Right forelimb (tissue), 1 donor: ENCODE results near the gene KTN1.

Experiments used
- DNase-seq: peaks from one replicate; pipeline ENCODE4 v3.0.0-alpha.2; 2018

Gene KTN1

DNA sequence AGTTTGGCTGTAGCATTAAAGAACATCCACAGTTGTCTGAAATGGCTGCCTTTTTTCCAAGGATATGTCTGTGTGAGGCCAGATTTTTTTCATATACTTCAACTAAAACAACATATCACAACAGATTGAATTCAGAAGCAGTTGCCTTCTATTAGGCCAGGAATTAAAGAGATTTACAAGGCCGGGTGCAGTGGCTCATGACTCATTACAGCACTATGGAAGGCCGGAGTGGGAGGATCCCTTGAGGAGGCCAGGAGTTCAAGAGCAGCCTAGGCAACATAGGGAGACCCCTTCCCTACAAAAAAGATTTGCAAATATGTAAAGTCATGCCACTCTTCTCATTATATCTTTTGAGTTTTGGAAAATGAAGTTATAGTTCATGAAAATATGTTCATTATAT, 108.6 kb downstream of the KTN1 start:
- DNase-seq = no peak

DNA sequence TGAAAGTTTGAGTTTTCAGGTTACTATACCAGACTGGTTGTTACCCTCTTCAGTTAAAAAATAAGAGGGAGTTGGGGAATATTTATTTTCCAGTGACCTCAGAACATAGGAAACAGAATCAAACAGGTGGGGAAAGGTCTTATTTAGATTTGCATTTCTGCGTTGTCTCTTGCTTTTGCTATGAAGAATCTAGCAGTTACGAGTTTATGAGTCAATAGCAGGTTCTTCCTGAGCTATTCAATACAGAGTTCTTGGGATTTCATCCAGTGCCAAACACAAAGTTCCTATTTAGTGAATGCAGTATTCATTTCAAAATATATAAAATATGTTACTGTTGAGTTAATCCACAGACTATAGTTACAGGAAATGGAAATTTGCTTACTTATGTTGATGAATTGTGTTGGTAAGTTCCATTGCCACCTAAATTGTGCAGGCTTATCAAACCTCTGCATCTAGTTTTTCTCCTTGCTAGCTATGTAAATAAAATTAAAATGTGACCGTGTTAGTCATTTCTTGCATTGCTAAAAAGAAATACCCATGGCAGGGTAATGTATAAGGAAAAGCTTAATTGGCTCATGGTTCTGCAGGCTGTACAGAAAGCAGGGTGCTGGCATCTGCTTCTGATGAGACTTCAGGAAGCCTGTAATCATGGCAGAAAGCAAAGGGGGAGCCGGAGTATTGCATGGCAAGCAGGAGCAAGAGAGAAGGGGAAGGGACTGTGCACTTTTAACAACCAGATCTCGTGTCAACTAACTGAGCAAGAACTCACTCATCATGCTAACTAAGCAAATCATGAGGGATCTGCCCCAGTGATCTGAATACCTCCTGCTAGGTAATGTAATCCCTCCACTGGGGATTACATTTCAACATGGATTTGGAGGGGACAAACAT, 110.2 kb downstream of the KTN1 start:
- no peak for DNase-seq

DNA sequence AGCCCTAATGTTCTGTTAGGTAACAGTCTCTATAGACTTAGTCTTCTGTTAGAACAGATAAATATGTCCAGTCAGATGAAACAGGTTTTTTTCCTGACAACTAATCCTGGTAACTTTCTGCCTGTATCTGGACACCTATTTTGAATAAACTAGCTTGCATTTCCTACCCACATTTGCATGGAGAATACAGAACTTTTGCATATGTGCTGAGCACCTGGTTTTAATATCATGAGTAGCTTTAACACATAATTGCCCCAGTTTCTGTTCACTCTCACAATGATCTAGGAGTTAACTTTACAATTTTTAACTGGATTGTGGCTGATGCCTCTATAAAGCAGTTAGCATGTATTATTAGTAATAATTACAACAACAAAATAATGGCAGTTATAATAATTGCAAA, 111.7 kb downstream of the KTN1 start:
- no peak for DNase-seq

DNA sequence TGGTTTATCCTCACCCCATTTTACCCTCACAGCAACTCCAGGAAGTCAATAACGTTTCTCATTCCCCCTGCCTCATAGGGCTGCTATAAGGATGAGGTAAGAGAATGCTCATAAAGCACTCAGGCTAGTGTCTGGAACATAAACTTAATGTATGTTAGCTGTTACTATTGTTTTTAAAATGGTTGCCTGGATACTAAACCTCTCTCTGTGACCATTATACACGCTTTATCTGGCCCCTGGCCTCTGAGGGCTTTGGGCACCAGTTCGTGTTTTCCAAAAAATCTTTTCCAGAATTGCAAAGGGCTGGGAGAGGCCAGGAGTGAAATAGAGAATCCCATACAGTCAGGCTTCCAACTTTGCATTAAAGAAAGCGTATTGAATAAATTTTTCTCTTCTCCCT, 113.9 kb downstream of the KTN1 start:
- peak; percentile 56 for DNase-seq

DNA sequence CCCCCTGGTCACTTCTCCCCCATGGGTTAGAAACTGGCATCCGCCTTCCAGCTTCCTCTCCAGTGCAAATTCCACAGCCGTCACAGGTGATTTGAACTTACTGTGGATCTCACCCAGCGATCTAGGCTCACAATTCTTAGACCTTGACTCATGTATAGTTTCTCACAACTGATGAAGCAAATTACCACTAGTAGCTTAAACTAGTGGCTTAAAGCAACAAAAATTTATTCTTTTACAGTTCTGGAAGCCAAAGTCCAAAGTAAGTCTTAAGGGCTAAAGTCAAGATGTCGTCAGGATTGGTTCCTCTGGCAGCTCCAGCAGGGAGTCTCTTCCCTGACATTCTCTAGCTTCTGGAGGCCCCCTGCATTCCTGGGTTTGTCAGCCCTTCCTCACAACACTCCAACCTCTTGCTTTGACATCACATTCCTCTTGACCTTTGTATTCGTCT, 117.4 kb downstream of the KTN1 start:
- no peak for DNase-seq

DNA sequence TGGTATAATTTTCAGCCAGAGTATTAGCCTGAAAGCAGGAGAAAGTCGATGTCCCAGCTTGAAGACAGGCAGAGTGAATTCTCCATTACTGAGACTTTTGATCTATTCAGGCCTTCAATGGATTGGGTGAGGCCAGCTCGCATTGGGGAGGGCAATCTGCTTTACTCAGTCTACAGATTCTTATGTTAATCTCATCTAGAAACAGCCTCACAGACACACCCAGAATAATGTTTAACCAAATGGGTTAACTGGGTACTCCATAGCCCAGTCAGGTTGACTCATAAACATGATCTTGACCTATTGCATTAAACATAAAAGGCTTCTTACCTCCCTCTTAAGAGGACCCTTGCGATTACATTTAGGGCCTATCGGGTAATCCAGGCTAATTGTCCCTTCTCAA, 118.0 kb downstream of the KTN1 start:
- no peak for DNase-seq

DNA sequence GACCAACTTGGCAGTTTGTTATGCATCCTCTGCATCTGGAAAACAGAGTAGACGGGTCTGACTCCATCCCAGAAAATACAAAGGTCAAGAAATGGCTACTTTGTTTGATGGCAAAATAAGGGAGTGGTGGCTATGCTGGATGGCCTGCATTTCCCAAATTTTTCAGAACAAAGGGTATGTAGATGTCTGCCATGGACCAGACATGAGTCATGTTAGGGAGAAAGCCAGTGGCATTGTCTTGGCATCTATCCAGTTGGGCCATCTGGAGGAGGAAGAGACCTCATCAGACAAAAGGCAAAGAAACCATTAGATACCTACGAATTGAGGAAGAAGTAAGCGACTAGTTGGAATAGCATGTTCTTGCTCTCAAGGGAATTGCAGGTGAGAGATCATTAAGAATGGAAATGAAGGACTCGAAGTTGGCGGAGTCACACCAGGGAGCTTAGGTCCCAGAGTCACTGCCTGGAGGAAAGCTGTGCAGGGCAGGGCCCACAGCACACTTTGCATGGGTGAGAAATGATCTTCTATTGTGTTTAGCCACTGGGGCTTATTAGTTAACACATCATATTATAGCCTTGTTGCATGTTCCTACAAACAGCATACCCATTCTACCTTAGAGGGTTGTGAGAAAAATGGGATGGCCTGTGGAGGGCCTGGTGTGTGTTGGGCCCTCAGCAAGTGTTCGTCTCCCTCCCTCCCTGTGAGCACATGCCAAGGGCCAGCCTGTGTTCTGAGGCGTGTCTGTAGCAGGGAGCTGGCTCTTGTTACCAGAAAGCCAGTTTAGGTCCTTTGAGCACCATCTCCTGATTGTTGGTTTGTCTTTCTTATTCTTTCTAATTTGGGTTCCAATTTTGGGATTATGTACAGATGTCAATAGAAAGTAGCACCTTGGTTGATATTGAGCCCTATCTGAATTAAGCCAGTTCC, 119.4 kb downstream of the KTN1 start:
- DNase-seq = no peak

DNA sequence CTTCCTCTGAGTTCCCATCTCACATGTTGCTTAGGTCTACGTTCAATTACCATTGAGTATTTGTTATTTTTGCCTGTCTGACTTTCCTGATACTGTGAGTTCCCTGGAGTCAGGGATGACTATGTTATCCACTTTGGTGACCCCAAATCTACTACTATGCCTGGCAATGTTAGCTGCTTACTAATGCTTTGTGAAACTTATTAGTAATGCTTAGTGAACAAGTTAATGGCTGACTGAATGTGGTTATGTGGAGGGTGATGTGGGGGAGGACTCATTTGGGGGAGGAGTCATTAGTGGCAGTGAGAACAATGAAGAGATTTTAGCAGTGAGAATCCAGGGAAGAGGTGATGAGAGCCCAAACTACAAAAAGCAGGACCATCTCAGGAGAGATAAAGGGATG, 121.6 kb downstream of the KTN1 start:
- DNase-seq = no peak

DNA sequence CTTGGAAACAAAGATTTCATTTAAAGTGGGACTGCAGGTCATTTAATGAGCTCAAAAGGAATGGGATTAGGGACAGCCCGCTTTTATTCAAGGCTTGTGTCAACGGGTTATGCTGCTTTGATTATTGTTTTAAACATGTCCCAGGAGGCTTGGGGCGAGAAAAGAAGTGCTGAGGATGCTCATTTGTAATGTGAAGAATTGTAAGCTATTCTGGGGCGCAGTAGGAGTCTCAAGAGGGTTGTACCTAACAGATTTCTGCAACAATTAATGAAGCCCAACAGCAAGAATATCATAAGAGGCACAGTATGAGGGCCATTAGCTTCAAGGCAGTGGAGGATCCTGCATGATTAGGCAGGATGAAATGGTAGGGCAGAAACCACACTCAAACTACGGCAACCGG, 122.5 kb downstream of the KTN1 start:
- no peak for DNase-seq

DNA sequence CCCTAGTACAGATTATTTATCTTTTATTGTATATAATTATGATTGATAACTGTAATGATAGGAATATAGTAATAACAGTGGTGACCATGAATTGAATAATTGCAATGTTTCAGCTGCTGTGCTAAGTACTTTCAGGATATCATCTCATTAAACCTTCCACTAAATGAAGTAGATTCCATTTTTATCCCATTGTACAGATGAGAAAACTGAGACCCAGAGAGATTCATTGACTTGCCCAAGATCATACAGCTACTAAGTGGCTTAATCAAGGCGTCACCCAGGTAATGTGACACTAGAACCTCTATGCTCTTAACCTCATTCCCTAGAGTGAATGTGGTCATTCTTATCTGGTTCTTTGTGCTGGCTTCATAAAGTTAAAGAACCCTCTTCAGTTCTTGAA, 124.6 kb downstream of the KTN1 start:
- DNase-seq = no peak

DNA sequence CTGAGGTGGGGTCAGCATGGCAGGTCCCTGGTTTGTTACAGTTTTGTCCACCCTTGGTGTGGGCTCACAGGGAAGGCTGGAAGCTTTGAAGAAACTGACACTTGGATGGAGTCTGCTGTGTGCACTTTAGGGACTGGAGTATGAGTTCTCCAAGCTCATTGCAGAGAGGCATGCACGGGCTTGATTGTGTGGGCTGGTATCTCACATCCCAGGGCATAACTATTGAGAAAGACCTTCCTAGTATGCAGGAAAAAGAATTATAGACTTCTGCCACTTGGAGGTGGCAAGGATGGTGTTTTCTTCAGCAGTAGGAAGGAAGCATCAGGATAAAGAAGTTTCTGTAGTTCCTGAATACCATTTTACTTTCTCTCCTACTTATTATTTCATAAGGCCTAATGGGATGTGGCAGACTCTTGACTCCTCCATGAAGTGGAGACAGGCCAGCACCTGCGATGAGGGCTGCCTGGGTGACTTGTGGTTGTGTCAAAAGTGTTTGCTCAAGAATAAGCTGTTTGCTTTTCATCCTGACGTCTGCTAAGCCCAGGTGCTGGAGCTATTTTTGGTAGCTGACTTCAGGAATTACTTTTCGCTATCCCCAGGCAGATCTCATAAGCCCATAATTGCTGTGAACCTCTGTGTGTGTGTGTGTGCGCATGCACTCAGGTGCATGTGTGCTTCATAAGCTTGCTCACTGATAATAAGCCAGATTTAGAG, 125.8 kb downstream of the KTN1 start:
- no peak for DNase-seq

DNA sequence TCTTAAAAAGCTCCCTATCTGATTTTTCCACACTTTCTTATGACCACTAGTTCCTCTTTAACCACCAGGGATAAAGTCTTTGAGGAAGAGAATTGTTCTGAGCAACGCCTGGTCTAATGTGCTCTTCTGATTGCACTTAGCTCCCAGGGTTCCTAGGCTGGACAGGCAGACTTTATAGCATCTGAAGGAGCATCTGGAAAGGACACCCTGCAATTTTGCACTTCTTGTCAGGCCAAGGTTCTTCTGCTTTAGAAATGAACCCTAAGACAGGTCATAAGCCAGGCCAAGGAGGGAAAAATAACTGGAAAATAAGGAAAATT, 126.3 kb downstream of the KTN1 start:
- DNase-seq = no peak

DNA sequence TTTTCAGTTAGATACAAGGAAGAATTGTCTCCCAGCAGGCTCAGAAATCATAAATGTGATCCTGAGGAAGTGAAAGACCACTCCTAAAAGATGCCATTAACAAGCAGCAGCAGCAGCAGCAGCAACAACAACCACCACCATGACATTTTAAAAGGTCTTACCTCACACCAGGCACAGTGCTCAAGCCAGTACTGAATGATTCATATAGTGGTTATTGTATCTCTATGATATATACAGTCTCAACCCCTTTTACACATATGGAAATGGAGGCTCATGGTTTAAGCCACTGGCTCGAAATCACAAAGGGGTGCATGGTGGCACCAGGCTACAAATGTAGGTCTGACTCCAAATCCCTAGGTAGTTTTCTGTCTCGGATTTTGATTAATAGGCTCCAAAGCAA, 126.9 kb downstream of the KTN1 start:
- DNase-seq = no peak

DNA sequence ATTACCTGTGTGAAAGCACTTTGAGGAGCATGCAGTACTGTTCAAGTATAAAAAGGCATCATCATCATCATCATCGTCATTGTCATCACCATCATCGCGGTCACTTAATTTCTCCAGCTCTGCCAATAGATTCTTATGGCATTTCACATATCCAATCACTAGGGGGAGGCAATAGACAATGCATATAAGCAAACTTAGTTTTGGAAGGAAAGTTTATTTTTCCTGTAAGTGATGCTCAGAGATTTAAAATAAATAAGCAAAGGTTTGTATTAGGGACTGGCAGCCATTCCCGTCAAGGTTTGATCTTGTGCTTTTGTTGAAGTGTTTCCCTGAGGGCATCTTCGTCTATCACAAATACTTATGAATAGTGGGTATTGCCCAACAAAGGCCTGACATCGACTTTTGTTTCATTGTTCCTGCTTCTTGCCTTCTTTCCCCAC, 127.4 kb downstream of the KTN1 start:
- no peak for DNase-seq

DNA sequence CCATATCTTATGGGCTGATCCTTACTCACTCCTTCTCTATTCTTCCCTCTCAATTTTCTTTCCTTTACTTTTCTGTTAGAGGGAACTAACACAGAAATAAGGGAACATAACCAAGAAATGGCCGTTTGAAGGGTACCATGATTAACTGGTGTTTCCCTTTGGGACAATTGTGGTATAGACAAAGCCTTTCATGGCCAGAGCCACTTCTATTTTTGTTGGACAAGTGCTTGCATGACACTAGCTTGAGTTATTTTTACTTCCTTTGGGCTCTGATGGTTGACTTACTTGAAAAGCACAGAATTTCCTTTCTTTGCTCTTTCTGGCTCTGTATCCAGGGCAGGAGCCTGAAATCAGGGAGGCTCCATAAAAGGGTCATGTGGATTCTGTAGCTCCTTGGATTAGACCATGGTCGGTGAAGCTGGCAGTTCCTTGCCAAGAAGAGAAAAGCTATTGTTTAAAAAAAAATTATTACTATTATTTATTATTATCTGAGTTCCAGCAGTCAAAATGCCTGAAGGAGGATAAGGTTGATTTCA, 130.6 kb downstream of the KTN1 start:
- DNase-seq = no peak

DNA sequence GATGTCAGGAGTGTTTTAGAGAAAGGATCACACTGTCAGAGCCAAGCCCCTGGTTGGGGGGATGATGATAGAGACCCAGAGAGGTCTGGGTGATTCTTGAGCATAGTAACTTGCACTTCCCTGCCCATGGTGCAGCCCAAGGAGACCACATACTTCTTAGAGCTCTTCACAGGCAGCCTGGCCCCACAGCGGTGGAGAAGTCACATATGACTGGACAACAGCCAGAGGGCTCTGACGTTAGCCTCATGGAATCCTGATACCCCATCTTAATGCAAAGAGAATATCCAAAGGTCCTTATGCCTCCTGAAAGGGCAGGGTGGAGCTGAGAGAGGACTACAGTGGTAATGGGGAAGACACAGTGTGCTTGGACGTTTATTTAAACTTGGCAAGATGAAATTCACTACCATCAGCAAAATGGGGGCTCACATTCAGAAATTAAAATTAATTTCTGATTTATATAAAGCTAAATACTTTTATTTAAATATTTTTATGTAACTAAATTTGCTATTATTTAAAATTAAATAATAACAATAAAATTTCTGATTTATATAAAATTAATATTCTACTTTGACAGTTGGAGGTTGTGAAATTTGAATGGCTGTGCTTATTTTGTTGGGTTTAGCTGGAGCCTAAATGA, 131.3 kb downstream of the KTN1 start:
- no peak for DNase-seq

DNA sequence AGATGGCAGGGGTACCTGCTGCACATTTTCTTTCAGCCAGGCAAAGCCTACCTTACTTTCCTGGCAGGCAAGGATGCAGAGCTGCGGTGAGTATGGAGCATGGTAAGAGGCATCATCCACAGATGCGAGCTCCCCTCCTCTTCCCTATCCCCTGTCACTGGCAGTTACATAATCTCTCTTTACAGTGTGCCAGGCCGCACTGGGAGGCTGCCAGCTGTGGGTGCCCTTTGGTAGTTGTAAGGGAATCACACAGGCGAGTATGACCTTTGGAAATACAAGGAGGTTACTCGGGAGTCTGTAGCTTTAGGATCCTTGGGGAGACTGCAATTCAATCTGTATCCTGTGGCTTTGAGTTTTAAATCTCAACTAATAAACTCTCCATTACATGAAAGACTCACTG, 132.5 kb downstream of the KTN1 start:
- DNase-seq = no peak

DNA sequence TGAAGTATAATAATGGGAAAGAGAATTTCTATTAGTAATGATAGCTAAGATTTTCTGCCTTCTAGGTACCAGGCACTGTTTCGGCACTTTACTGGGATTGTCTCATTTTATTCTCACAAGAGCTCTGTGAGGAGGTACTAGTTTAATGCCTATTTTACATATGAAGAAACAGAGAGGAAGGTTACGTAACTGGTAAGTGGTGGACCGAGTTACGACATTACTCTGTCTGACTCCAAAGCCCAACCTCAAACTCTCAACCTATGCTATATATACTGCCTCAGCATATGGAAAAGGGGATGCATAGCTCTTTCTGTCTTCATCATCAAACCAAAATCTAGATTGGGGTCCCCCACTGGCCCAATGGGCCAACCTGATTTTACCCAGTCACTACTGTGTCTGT, 133.5 kb downstream of the KTN1 start:
- DNase-seq = no peak

DNA sequence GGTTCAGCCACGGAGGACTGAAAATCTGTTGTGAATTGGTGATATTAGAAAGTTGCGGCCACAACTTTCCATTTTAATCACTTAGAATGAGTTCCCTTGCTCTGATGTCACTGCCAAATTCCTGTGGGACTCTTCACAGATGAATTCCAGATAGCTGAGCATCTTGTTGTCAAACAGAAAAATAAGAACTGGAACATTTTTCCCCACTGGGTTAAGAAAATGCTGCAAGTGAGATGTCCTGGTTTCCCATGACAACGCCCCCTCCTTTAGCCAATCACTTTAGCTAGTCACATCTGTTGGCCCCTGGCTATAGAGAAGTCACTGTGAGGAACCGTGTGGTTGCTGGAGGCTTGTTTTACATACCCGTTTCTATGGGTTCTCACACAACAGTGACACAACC, 135.9 kb downstream of the KTN1 start:
- DNase-seq = peak; percentile 61

DNA sequence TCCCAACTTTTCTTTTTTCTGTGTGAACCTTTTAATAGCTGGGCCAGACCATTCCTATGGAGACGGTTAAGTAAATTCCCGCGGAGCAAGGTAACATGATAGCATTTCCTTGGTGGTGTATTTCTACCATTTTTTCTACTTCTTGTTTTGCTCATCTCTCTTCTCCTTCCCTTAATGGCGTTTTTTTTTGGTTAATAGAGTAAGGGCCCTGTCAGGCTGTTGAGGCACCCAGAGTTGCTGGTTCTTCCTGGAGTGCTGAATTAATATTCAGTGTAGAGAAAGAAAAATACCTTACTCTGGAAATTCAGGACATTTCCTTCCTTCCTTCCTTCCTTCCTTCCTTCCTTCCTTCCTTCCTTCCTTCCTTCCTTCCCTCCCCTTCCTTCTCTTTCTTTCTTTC, 137.6 kb downstream of the KTN1 start:
- DNase-seq = no peak

DNA sequence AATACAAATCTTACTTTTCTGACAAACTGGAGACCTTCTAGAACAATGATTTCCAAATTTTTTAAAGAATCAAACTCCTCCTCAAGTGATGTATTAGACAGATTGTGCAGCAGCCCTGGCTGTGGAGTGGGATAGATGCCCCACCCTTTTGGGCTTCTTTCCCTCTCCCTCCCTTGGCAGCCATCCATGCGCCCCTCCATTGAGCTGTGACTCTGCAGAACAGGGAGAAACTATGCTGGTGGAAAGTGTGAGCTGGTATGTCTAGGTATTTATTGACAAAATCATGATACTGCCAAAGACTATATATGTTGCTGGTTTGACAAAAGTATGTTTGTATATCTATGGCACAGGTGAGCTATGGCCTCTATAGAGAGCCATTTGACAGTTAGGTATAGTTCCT, 138.5 kb downstream of the KTN1 start:
- DNase-seq = no peak

DNA sequence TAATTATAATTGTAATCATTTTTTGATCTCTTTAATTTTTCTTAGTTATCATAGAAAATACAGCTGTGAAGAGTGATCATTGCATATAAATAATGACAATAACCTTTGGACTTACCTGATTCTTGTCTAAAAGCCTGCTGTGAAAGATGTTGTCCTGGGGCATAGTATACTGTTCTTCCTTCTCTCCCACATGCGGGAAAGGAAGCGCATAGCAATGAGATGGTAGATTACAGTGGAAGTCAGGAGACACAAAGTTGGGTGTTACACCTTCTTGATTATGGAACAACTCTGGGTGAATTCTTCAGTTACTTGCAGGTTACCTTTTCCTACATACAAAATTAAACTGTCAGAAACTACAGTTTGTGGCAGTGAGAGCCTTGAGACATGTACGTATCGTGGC, 140.8 kb downstream of the KTN1 start:
- DNase-seq = no peak

DNA sequence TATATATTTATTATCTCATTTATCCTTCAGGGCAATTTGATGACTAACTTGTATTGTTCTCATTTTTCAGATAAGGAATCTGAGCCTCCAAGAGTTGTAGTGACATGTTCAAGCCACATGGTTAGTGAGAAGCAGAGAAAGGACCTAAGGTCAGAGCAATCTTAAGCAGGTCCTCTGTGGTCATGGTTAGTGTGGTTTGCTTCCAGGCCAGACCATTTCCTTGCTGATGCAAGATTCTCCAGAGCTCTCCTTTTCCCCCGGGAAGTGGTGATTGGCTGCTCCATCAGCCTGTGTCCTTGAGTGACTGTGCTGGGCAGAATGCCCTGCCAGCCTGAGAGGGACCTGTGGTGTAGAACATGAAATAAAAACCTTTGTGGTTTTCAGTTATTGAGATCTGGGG, 141.3 kb downstream of the KTN1 start:
- DNase-seq = no peak
